ENCODE results near the gene ITPRIPL2. TPM values are rescaled to one million over a fixed set of nuclear protein-coding genes. Genes with fewer than 3 reads are reported as not detected.

The ITPRIPL2 gene
- total RNA-seq, 2 donors from 2014 or later = 11.2 to 31.9 TPM

Other genes with a start within 250 kb of the ITPRIPL2 start
- gene SMG1, start 187.6 kb upstream of the ITPRIPL2 start, total RNA-seq = 100 to 1,000 TPM; 226 to 304 TPM
- gene TMC7, start 130.0 kb upstream of the ITPRIPL2 start, total RNA-seq = not detected
- gene COQ7, start 46.4 kb upstream of the ITPRIPL2 start, total RNA-seq = 10 to 100 TPM; 11.2 to 17.1 TPM
- not detected for gene SYT17, start 54.3 kb downstream of the ITPRIPL2 start, total RNA-seq
- not detected for gene CLEC19A, start 171.8 kb downstream of the ITPRIPL2 start, total RNA-seq